MCF 10A (cell line): ENCODE data around the gene FAM111A. TPM values are rescaled to one million over a fixed set of nuclear protein-coding genes. Genes with fewer than 3 reads are reported as not detected.
A peak's percentile ranks its signal among the peaks of the same experiment; 100 is the strongest.

Source experiments
- BruUV-seq: library from RNA; stranded (reverse); fragments of 400-500 nt; replicated peaks from 2 replicates; lab custom pipeline; 2021; lab: Mats Ljungman, UMichigan
- CTCF ChIA-PET: fragments of 300-600 bp; sonication (Branson Sonifier 250); formaldehyde crosslinking; extraction: SDS; loops from one replicate; lab custom pipeline; 2021; ENCODE audit warnings: antibody characterized with exemption, inconsistent platforms; lab: Yijun Ruan, JAX
- POLR2A ChIA-PET: fragments of 300-600, 350-650 bp; sonication (Branson Sonifier 250); formaldehyde crosslinking; extraction: SDS; loops from one replicate; lab custom pipeline; 2020; ENCODE audit warnings: antibody characterized with exemption, inconsistent platforms; lab: Yijun Ruan, JAX
- DNase-seq: peaks from one replicate; pipeline ENCODE4 v3.0.0-alpha.2; 2018; ENCODE audit not compliant: unreplicated experiment
- H3K27ac Mint-ChIP-seq: one replicate; pipeline ENCODE4 v1.8.0; 2022; ENCODE audit warnings: mild to moderate bottlenecking, low read depth, mixed read lengths; ENCODE audit not compliant: unreplicated experiment
- H3K27me3 Mint-ChIP-seq: one replicate; pipeline ENCODE4 v1.8.0; 2022; ENCODE audit warnings: mixed read lengths; ENCODE audit not compliant: insufficient read depth, unreplicated experiment
- H3K36me3 Mint-ChIP-seq: one replicate; pipeline ENCODE4 v1.8.0; 2022; ENCODE audit warnings: mild to moderate bottlenecking, moderate library complexity, mixed read lengths; ENCODE audit not compliant: insufficient read depth, unreplicated experiment
- H3K4me1 Mint-ChIP-seq: one replicate; pipeline ENCODE4 v1.8.0; 2022; ENCODE audit warnings: mixed read lengths; ENCODE audit not compliant: insufficient read depth, unreplicated experiment
- H3K4me3 Mint-ChIP-seq: one replicate; pipeline ENCODE4 v1.8.0; 2022; ENCODE audit warnings: mild to moderate bottlenecking, moderate library complexity, mixed read lengths; ENCODE audit not compliant: unreplicated experiment
- H3K9me3 Mint-ChIP-seq: one replicate; pipeline ENCODE4 v1.8.0; 2022; ENCODE audit warnings: mixed read lengths; ENCODE audit not compliant: unreplicated experiment
- CTCF ChIP-seq: fragments of 200-600 bp; IDR thresholded peaks from one replicate; pipeline ENCODE4 v1.8.0; 2022; ENCODE audit warnings: antibody characterized with exemption, mild to moderate bottlenecking; ENCODE audit not compliant: unreplicated experiment
- intact Hi-C: fragments of 100-400 bp; cut with micrococcal nuclease; formaldehyde crosslinking; loops from 2 replicates; pipeline ENCODE4 v1.14.1; 2022
- total RNA-seq: library from RNA; stranded (reverse); gene quantifications from 2 replicates; pipeline ENCODE4 v1.2.3, GENCODE V29; 2022

Gene FAM111A
- total RNA-seq, 1 experiment from 2014 or later, result 27.7 TPM

DNA sequence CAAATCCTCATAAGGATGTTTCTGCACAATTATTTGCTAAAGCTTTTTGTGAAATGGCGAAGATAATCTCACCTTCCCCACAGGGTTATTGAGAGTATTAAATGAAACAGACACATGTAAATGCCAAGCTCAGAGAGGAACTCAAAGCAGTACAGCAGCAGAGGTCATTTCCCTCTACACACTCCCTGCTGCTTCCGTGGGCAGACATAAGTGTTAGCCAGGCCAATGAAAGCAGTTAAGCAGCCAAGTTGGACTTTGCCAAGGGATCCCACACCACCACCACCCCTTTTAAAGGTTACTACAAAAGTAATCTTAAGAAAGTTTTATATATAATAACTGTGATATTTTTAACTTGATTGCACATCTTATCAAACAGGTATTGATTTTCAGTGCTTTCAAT, 4.0 kb upstream of the FAM111A start:
- CTCF ChIA-PET, result interaction anchor here (0.5 to 1.8 kb wide), 5 partner anchors 25 to 677 kb away, joined by 3 to 8 read pairs (median 4); no protein-coding TSS in a partner anchor
- H3K27ac Mint-ChIP-seq, result no peak overlapping the region
- peaks cover 14% of the 10 kb centered on the region for H3K36me3 Mint-ChIP-seq
- POLR2A ChIA-PET, result no interaction called here
- H3K27me3 Mint-ChIP-seq, result no peaks in the 10 kb centered on the region
- intact Hi-C loops, result loop anchor here (5.0 kb wide), 1 partner anchor 461 kb away; no protein-coding TSS in a partner anchor
- H3K4me3 Mint-ChIP-seq, result no peak overlapping the region
- no peaks in the 10 kb centered on the region for H3K9me3 Mint-ChIP-seq
- TF ChIP-seq CTCF, result no peak
- no TSS peak for BruUV-seq
- H3K4me1 Mint-ChIP-seq, result peaks cover 24% of the 10 kb centered on the region
- no peak for DNase-seq

- no peak overlapping the region for H3K27ac Mint-ChIP-seq
- POLR2A ChIA-PET, result interaction anchor here (1.1 to 2.7 kb wide), 5 partner anchors 10 to 40 kb away, joined by 4 to 27 read pairs (median 5); partner anchors contain the start of gene DTX4
- H3K4me3 Mint-ChIP-seq, result no peak overlapping the region
- no peaks in the 10 kb centered on the region for H3K9me3 Mint-ChIP-seq
- H3K36me3 Mint-ChIP-seq, result peaks cover 14% of the 10 kb centered on the region
- CTCF ChIA-PET, result interaction anchor here (0.6 to 10.2 kb wide), 8 partner anchors 16 to 1065 kb away, joined by 3 to 146 read pairs (median 4); partner anchors contain the start of gene FAM111B
- DNase-seq, result no peak
- H3K27me3 Mint-ChIP-seq, result no peaks in the 10 kb centered on the region
- intact Hi-C loops, result loop anchor here (5.0 kb wide), 2 partner anchors 239 to 564 kb away; partner anchors contain the start of genes LPXN and ZFP91
- H3K4me1 Mint-ChIP-seq, result peaks cover 42% of the 10 kb centered on the region
- no peak for TF ChIP-seq CTCF
- BruUV-seq, result no TSS peak
Measured at GRCh38 chr11:59141191-59141590, 1.5 kb upstream of the FAM111A start.

- Mint-ChIP-seq H3K36me3 (peaks cover 11% of the 10 kb centered on the region), H3K4me1 (peaks cover 46% of the 10 kb centered on the region), H3K27ac (peak overlapping the region; percentile 98), H3K27me3 (no peaks in the 10 kb centered on the region), H3K4me3 (peak overlapping the region; percentile 97), H3K9me3 (no peaks in the 10 kb centered on the region)
- intact Hi-C loops, result loop anchor here (1.0 to 5.0 kb wide), 5 partner anchors 16 to 565 kb away; partner anchors contain the start of genes FAM111B, LPXN and ZFP91
- BruUV-seq, result TSS peak; percentile 53
- TF ChIP-seq CTCF, result no peak
- POLR2A ChIA-PET, result interaction anchor here (0.6 to 2.7 kb wide), 14 partner anchors 9 to 628 kb away, joined by 3 to 27 read pairs (median 4); partner anchors contain the start of genes DTX4 and FAM111B
- CTCF ChIA-PET, result interaction anchor here (0.6 to 10.2 kb wide), 16 partner anchors 10 to 1065 kb away, joined by 3 to 146 read pairs (median 3); partner anchors contain the start of gene DTX4
- no peak for DNase-seq
Measured at GRCh38 chr11:59141673-59142460, 789 bp upstream of the FAM111A start.

- peak overlapping the region; percentile 98 for H3K27ac Mint-ChIP-seq
- H3K27me3 Mint-ChIP-seq, result no peaks in the 10 kb centered on the region
- no peak for TF ChIP-seq CTCF
- H3K9me3 Mint-ChIP-seq, result no peaks in the 10 kb centered on the region
- peaks cover 50% of the 10 kb centered on the region for H3K4me1 Mint-ChIP-seq
- no peak for DNase-seq
- POLR2A ChIA-PET, result interaction anchor here (0.6 to 2.4 kb wide), 19 partner anchors 11 to 1822 kb away, joined by 3 to 28 read pairs (median 4); partner anchors contain the start of genes DTX4, FAM111B and ZFP91
- peaks cover 3% of the 10 kb centered on the region for H3K36me3 Mint-ChIP-seq
- CTCF ChIA-PET, result interaction anchor here (0.7 to 10.2 kb wide), 9 partner anchors 8 to 507 kb away, joined by 3 to 146 read pairs (median 4); partner anchors contain the start of genes DTX4 and FAM111B
- intact Hi-C loops, result loop anchor here (5.0 kb wide), 2 partner anchors 242 to 567 kb away; partner anchors contain the start of genes LPXN and ZFP91
- H3K4me3 Mint-ChIP-seq, result peak overlapping the region; percentile 97
- no TSS peak for BruUV-seq
Measured at GRCh38 chr11:59144096-59144495, 1.4 kb downstream of the FAM111A start.
